Naive thymus-derived CD8-positive, alpha-beta T cell (primary cell): ENCODE results near the gene C9orf57. TPM values are rescaled to one million over a fixed set of nuclear protein-coding genes. Genes with fewer than 3 reads are reported as not detected.
"Not testable (repeated sequence)": the region's sequence is repeated elsewhere in the genome, so short reads cannot be mapped to it uniquely, and the experiment has no call there.

Experiments
- ATAC-seq, 2 donors: fragments of 150-1000 bp; cut with Tn5 transposase in 1 of 2; sonication (Bioruptor Pico), chemical (Tn5 transposase) in 1 of 2; 1 replicate in 1 of 2; 2 replicates in 1 of 2; pipeline ENCODE4 v1.10.0; 2021; ENCODE audit warnings: mild to moderate bottlenecking in 2 of 2, moderate library complexity in 2 of 2
- POLR2A ChIA-PET: fragments of 350-600 bp; sonication (Branson Sonifier 250); formaldehyde crosslinking; loops from one replicate; lab custom pipeline; 2021; ENCODE audit warnings: antibody characterized with exemption; lab: Charles Lee
- DNase-seq, 10 donors: peaks; one replicate each; pipeline versions ENCODE4 v3.0.0 to v3.0.0-alpha.2; 2020 to 2022
- H3K27ac Mint-ChIP-seq, 10 donors: one replicate each; pipeline ENCODE4 v1.8.0; 2020 to 2022; ENCODE audit warnings: mild to moderate bottlenecking in 10 of 10, mixed read lengths in 10 of 10, moderate library complexity in 4 of 10, inconsistent platforms in 1 of 10
- H3K27me3 Mint-ChIP-seq, 5 donors: one replicate each; pipeline ENCODE4 v1.8.0; 2021 to 2022; ENCODE audit warnings: mixed read lengths in 5 of 5
- H3K36me3 Mint-ChIP-seq, 3 donors: one replicate each; pipeline ENCODE4 v1.8.0; 2020 to 2022; ENCODE audit warnings: mixed read lengths in 3 of 3, mild to moderate bottlenecking in 2 of 3, inconsistent platforms in 1 of 3
- H3K4me1 Mint-ChIP-seq, 4 donors: one replicate each; pipeline ENCODE4 v1.8.0; 2021 to 2022; ENCODE audit warnings: mixed read lengths in 4 of 4
- H3K4me3 Mint-ChIP-seq, 10 donors: one replicate each; pipeline ENCODE4 v1.8.0; 2020 to 2022; ENCODE audit warnings: mild to moderate bottlenecking in 10 of 10, mixed read lengths in 10 of 10, moderate library complexity in 6 of 10, inconsistent platforms in 1 of 10
- H3K9me3 Mint-ChIP-seq, 9 donors: one replicate each; pipeline ENCODE4 v1.8.0; 2020 to 2022; ENCODE audit warnings: mixed read lengths in 9 of 9, mild to moderate bottlenecking in 3 of 9, inconsistent platforms in 1 of 9, moderate library complexity in 1 of 9
- polyA plus RNA-seq, 3 donors: library from polyadenylated mRNA; unstranded; fragments of 300-500 nt; fragmentation: Illumina TruSeq; gene quantifications; one replicate each; pipeline ENCODE4 v1.2.3, GENCODE V29; 2021
- total RNA-seq, 8 experiments: library from RNA in 2 of 8; stranded (reverse) in 2 of 8; gene quantifications; one replicate each; pipeline ENCODE4 v1.2.3 and lab custom pipeline; 2021 to 2026

C9orf57 gene
- total and polyA plus RNA-seq, 5 experiments from 2014 or later = not detected

DNA sequence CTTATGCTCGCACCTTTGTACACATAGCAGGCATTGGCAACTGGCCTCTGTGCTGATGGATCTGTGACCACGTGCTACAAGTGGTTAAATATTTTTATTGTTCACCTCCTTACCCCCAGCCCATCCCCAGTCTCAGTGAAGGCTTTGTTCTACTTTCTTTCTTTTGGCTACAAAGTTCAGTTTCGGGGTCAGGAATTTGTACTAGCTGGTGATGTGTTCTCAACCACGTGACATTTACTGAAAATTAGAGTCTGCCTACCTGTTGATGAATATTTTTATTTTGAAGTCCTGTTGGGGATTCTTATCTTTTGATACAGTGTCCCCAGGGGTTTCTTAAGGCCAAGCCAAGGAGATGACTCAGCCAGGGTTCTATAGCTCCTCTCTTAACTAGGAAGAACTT lies 47.8 kb downstream of the C9orf57 start:
- POLR2A ChIA-PET = no interaction called here
- H3K36me3 Mint-ChIP-seq = peaks cover 0 to 2% (median 0%) of the 10 kb centered on the region in 3 donors
- ATAC-seq (no peak), DNase-seq (no peak)
- H3K4me1 Mint-ChIP-seq = peaks cover 6 to 14% (median 8%) of the 10 kb centered on the region in 4 donors
- peak overlapping the region in 2 of 10 donors; percentile 6 to 26 for H3K27ac Mint-ChIP-seq
- H3K4me3 Mint-ChIP-seq = no peak overlapping the region
- no peaks in the 10 kb centered on the region for H3K27me3 Mint-ChIP-seq
- H3K9me3 Mint-ChIP-seq = no peaks in the 10 kb centered on the region

DNA sequence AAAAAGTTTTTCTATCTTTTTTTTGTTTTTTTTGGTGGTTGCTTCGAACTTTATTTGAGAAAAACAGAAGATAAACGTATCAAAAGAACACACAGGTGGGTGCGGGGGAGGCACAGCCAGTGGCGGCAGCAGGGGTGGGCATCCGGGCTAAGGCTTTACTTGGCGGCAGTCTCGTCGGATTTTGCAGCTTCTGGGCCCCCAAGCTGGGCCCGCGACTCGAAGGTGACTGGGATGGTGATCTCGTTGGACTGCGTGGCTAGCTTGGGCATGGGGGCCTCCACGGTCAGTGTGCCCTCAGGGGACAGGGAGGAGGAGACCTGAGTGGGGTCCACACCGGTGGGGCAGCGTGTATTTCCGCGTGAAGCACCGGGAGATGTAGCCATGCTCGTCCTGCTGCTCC lies 52.7 kb downstream of the C9orf57 start:
- POLR2A ChIA-PET, H3K4me3 Mint-ChIP-seq, H3K27ac Mint-ChIP-seq: not testable (repeated sequence)

DNA sequence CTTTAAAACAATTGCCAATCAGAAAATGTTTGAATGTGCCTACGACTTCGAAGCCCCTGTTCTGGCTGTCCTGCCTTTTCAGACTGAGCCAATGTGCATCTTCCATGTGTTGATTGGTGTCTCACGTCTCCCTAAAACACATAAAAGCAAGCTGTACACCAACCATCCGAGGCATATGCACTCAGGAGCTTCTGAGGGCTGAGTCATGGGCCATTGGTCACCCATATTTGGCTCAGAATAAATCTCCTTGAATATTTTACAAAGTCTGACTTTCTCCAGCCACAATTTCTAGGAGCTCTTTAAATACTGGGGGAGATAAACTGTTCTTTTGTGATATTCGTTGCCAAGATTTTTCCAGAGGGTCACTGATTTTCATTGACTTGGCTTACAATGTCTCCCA lies 53.9 kb downstream of the C9orf57 start:
- no peak for DNase-seq
- Mint-ChIP-seq H3K9me3 (peaks cover 0 to 2% (median 0%) of the 10 kb centered on the region in 9 donors), H3K36me3 (peaks cover 0 to 2% (median 0%) of the 10 kb centered on the region in 3 donors), H3K4me1 (peaks cover 0 to 2% (median 0%) of the 10 kb centered on the region in 4 donors), H3K27me3 (no peaks in the 10 kb centered on the region), H3K4me3 (no peak overlapping the region), H3K27ac (no peak overlapping the region)
- no peak for ATAC-seq
- POLR2A ChIA-PET = no interaction called here

More for the DNA sequence above, 52.7 kb downstream of the C9orf57 start:
- not testable (repeated sequence) for H3K36me3 Mint-ChIP-seq, ATAC-seq, H3K27me3 Mint-ChIP-seq, H3K4me1 Mint-ChIP-seq, DNase-seq, H3K9me3 Mint-ChIP-seq

DNA sequence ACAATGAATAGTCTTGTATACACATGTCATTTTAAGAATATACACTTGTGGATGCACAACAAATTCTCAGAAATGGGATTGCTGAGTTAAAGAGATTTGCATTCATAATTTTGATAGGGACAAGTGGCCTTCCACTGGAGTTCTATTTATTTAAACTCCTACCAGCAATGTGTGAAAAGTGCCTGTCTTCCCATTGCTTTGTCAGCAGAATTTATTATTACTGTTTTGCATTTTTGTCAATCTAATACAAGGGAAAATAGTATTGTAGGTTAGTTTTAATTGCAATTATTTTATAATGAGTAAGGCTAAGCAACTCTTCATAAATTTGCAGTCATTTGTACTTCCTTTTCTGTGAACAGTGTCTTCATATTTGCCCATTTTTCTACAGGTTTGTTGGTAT lies 55.0 kb downstream of the C9orf57 start:
- H3K27ac Mint-ChIP-seq = no peak overlapping the region
- DNase-seq = no peak
- POLR2A ChIA-PET = no interaction called here
- H3K4me1 Mint-ChIP-seq = peaks cover 0 to 2% (median 0%) of the 10 kb centered on the region in 4 donors
- H3K4me3 Mint-ChIP-seq = no peak overlapping the region
- H3K27me3 Mint-ChIP-seq = no peaks in the 10 kb centered on the region
- no peaks in the 10 kb centered on the region for H3K36me3 Mint-ChIP-seq
- no peak for ATAC-seq
- H3K9me3 Mint-ChIP-seq = peaks cover 0 to 2% (median 0%) of the 10 kb centered on the region in 9 donors

Other genes with a start within 250 kb of the C9orf57 start
- gene ABHD17B, start 149.4 kb downstream of the C9orf57 start, total RNA-seq = 10 to 100 TPM; 23.1 to 24.9 TPM
- gene ABHD17B, start 149.4 kb downstream of the C9orf57 start, polyA plus RNA-seq = 10 to 100 TPM; 20.3 to 25.8 (median 23.9) TPM
- 1 to 10 TPM; 8.2 to 8.5 TPM for gene C9orf85, start 149.0 kb downstream of the C9orf57 start, total RNA-seq
- gene C9orf85, start 149.0 kb downstream of the C9orf57 start, polyA plus RNA-seq = 10 to 100 TPM in 2 of 3 donors, 1 to 10 TPM in 1; 7.8 to 11.1 (median 10.4) TPM
- gene GDA, start 88.8 kb upstream of the C9orf57 start, total RNA-seq = not detected
- not detected for gene GDA, start 88.8 kb upstream of the C9orf57 start, polyA plus RNA-seq